ENCODE data around the gene ZBTB22.

GRCh38 chr6:33314943-33315792, 2.4 kb downstream of the ZBTB22 start:
- TF ChIP-seq EP300 (IDR thresholded peaks at IDR 0.05) = no peak
- no peak for TF ChIP-seq CTCF (IDR thresholded peaks at IDR 0.05)
- TF ChIP-seq POLR2A (IDR thresholded peaks at IDR 0.05) = no peak
